ENCODE results near the gene KCNA4.
"Not testable (repeated sequence)": the region's sequence is repeated elsewhere in the genome, so short reads cannot be mapped to it uniquely, and the experiment has no call there.

KCNA4 gene

DNA sequence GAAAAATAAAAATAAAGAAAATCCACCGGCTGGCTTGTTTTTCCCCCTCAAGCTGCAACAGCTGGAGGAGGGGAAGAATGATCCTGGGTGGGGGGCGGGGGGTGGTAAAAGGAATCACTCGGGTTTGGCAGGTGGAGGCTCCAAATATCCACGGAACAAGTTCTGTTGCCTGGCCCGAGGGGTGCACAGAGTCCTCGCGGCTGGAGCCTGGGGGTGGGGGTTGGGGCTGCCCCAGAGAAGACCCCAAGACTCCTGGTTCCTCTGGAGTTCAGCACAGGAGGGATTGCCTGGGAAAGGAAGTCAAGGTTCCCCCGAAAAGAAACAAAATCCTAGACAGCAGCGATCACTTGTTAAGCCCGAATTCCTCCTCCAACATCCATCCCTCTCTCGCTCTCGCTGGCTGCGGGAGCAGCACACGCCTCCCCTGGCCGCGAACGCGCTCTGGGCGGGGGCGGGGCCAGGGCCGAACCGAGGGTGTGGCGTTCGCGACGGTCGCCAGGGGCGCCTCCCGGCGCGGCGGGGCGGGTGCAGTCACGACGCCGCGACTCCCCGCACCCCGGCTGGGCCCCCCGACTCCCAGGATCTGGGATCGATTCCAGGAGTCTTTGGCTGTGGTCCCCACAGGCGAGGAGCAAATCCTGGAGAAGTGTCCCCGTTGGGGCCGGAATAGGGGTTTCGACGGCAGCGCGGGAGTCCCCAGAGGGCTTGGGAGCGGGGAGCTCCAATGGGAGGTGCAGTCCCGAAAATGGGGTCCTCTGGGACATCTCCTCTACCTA is at the start of gene KCNA4:
Gene KCNA4, minus strand, starts transcription at position 443 of the 776 bp plus-strand sequence. CDS start 4,352 bp downstream, outside the sequence.
- DNase-seq (ENCODE audit: low read depth in 1 of 2, low spot score in 1 of 2): no peak

DNA sequence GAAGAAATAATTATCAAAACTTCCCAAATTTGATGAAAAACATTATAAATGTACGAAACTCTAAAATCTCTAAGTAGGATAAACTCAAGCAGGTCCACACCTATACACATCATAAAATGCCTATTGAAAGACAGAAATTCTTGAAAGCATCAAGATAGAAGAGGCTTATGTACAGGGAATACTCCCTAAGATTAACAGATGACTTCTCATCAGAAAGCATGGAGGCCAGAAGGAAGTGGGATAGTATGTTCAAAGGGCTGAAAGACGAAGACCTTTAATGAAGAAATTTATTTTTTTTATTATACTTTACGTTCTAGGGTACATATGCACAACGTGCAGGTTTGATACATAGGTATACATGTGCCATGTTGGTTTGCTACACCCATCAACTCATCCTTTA is 45.3 kb upstream of the KCNA4 start:
- no peak for DNase-seq (ENCODE audit: low read depth in 1 of 2, low spot score in 1 of 2)

- no peak for DNase-seq (ENCODE audit: low read depth in 1 of 2, low spot score in 1 of 2)
Measured at GRCh38 chr11:30059172-30059815, 42.5 kb upstream of the KCNA4 start.

- no peak for DNase-seq (ENCODE audit: low read depth in 1 of 2, low spot score in 1 of 2)
Measured at GRCh38 chr11:30049214-30049613, 32.4 kb upstream of the KCNA4 start.

DNA sequence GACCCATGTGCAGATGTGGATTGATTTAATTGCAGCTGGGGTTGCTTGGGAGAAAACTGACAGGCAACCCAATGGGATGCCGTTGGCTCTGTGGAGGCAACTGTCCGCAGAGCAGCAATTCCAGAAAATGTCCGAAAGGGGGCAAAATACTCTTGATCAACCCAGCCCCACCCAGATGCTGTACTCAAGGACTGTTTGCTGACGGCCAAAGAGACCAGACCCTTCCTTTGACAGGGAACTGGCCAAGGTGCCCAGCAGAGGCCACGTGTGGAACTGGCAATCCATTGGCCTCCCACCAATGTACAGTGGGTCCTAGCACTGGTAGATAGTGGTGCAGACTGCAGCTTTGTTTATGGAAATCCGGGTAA is 29.7 kb upstream of the KCNA4 start:
- DNase-seq (ENCODE audit: low read depth in 1 of 2, low spot score in 1 of 2): no peak

DNA sequence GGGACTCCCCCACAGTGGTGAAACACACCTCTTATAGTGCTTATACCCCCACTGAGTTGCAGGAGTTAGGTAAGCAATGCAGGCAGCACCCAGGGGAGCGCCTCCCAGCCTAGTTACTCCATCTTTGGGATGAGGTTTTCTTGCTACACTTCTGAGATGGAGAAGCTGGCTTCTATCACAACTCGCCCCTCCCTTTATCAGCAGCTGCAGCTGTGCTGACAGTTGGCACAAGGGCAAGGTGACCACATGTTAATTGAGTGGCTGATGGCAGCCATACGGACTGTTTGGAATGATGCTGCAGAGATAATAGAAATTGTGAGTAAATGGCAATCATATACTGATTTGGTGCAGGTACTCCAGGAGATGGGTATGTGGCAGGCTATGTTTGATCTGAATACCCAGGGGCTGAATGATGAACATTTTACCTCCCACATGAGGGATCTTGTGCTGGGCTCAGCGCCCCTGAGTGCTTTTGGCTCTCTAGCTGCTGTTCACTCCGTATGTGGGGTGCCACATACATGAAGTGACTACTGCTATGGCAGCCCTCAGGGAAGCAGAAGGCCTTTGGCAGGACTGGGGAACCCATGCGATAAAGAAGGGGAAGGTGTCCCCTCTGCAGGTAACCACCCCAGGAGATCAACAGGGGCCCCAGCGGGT is 29.2 kb upstream of the KCNA4 start:
- no peak for DNase-seq (ENCODE audit: low read depth in 1 of 2, low spot score in 1 of 2)

GRCh38 chr11:30045144-30045543 is 28.3 kb upstream of the KCNA4 start:
- no peak for DNase-seq (ENCODE audit: low read depth in 1 of 2, low spot score in 1 of 2)

- DNase-seq (ENCODE audit: low read depth in 1 of 2, low spot score in 1 of 2): no peak
Measured at GRCh38 chr11:30041171-30041570, 24.3 kb upstream of the KCNA4 start.

DNA sequence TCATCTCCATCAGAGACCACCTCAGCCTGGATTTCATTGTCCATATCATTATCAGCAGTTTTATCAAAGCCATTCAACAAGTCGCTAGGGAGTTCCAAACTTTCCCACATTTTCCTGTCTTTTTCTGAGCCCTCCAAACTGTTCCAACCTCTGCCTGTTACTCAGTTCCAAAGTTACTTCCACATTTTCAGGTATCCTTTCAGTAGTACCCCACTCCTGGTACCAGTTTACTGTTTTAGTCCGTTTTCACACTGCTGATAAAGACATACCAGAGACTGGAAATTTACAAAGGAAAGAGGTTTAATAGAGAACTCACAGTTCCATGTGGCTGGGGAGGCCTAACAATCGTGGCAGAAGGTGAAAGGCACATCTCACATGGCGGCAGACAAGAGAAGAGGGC is 17.9 kb upstream of the KCNA4 start:
- not testable (repeated sequence) for DNase-seq (ENCODE audit: low read depth in 1 of 2, low spot score in 1 of 2)

DNA sequence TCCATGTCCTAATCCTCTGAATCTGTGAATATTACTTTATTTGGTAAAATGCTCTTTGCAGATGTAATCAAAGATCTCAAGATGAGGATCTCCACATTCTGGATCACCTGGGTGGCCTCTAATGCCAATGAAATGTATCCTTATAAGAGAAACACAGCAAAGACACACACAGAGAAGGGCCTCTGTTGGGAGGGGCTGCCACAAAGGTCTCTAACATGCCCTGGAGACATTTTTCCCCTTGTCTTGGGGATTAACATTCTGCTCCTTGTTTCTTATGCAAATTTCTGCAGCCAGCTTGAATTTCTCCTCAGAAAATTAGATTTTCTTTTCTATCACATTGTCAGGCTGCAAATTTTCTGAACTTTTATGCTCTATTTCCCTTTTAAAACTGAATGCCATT is 17.3 kb upstream of the KCNA4 start:
- DNase-seq (ENCODE audit: low read depth in 1 of 2, low spot score in 1 of 2): not testable (repeated sequence)

GRCh38 chr11:30025396-30026139 is 8.7 kb upstream of the KCNA4 start:
- no peak for DNase-seq (ENCODE audit: low read depth in 1 of 2, low spot score in 1 of 2)

DNA sequence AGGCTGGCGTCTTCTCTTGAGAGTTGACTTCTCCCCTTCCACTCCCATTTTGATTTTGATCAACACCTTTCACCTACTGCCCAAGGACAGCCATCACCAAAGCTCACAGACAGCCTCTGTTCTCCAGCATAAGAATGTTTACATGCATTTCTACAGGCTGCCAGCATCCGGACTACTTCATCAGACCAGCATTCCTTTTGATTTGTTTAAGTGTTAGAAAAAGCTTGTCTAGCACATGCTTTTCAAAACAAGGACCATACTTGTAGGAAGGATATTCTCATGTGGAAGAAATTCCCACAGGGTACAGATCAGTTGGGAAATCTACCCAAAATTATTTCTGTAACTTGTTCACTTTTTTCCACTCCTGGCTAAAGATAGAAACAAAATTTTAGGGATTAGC is 6.2 kb upstream of the KCNA4 start:
- DNase-seq (ENCODE audit: low read depth in 1 of 2, low spot score in 1 of 2): no peak

GRCh38 chr11:30019481-30019880 is 2.7 kb upstream of the KCNA4 start:
- DNase-seq (ENCODE audit: low read depth in 1 of 2, low spot score in 1 of 2): no peak

GRCh38 chr11:30018495-30018894 is 1.7 kb upstream of the KCNA4 start:
- DNase-seq (ENCODE audit: low read depth in 1 of 2, low spot score in 1 of 2): no peak

DNA sequence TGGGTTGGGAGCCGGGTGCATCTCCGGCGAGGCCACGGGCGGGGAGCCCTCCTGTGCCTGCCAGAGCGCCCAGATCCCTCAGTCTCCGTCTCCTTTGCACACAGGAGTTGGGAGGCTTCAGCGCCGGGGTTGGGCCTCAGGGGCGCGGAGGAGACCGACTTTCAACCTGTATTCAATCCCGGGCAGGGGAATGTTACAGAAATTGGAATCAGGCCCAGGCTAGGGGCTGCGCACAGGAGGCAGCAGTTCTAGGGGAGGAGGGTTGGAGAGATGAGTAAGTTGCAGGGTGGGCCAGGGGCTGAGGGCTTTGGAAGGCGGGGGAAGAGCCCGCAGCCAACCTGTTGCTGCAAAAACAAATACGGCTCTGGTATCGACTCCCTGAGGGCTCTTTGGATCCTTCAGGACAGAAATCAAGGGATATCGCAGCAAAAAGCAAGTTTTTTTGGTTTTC is 640 bp upstream of the KCNA4 start:
- no peak for DNase-seq (ENCODE audit: low read depth in 1 of 2, low spot score in 1 of 2)

DNA sequence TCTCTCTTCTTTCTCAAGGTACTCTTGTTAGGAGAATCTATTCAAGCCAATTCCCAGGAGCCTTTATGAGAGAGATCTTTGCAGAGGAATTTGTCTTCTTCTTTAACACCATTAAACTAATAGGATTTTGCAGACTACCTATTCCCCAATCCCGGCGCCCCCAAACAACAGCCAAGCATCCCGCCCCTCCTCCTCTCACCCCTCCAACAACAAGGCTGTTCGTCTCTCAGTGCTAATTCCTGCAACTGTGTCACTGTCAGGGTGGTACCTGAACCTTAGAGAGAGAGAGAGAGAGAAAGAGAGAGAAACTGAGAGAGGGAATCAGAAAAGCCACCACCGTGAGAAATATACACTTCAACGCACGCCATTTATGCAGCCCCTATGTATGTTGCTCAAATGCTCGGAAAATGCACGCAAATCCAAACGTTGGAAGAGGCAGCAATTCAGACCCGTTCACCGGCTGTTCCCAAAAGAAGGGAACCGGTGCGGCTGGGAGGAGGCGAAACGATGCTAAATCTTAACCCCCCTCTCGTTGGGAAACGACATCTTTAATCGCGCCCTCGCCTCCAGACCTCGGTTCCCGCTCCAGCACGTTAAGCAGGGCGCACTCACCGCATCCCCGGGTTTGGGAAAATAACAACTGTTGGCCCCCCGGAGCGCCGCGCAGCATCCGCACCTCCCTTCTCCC is 961 bp downstream of the KCNA4 start:
- DNase-seq (ENCODE audit: low read depth in 1 of 2, low spot score in 1 of 2): no peak

GRCh38 chr11:30012346-30012745 is 4.5 kb downstream of the KCNA4 start:
- no peak for DNase-seq (ENCODE audit: low read depth in 1 of 2, low spot score in 1 of 2)

DNA sequence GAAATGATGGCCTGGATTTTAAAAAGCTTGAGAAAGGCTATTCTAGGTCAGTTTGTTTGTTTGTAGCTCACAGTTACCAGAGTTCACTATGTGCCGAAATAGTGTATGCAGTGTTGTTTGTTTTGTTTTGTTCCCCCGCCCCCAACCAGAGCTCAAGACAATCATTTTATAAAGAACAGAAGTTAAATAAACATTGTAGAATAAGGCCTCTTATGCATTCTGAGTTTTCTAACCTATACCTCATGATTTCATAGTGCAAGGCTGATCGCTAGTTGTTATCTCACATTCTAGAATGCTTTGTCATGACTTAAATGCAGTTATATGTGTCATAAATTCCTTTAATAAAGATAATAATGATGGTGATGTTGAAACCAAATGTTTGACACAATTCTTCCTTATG is 7.8 kb downstream of the KCNA4 start:
- DNase-seq (ENCODE audit: low read depth in 1 of 2, low spot score in 1 of 2): no peak

DNA sequence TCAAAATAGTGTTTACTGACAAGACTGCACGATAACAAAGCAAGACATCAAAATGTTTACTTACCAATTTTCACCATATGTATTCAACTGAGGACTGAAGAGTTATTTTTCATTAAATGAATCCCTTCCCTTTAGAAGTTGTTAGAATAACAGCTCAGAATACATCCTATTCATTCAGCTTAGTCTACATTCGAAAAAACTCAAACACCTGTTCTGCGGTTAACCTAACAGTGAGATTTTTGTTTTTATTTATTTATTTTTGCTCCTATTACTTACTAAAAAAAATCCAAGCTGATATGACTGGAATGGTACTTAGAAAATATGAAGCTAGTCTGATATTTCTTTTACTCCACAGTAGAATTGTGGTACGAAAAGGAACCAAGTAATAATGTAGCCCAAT is 10.0 kb downstream of the KCNA4 start:
- no peak for DNase-seq (ENCODE audit: low read depth in 1 of 2, low spot score in 1 of 2)

- DNase-seq (ENCODE audit: low read depth in 1 of 2, low spot score in 1 of 2): no peak
Measured at GRCh38 chr11:30002157-30002785, 14.6 kb downstream of the KCNA4 start.
